CD4-positive, alpha-beta T cell treated with Interleukin-6 for 4 hours (primary cell): ENCODE results near the gene TSKU.

Source experiments
- DNase-seq: peaks from one replicate; pipeline ENCODE4 v3.0.0-alpha.2; 2020; ENCODE audit warnings: mixed read lengths

The TSKU gene, protein sequence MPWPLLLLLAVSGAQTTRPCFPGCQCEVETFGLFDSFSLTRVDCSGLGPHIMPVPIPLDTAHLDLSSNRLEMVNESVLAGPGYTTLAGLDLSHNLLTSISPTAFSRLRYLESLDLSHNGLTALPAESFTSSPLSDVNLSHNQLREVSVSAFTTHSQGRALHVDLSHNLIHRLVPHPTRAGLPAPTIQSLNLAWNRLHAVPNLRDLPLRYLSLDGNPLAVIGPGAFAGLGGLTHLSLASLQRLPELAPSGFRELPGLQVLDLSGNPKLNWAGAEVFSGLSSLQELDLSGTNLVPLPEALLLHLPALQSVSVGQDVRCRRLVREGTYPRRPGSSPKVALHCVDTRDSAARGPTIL

DNA sequence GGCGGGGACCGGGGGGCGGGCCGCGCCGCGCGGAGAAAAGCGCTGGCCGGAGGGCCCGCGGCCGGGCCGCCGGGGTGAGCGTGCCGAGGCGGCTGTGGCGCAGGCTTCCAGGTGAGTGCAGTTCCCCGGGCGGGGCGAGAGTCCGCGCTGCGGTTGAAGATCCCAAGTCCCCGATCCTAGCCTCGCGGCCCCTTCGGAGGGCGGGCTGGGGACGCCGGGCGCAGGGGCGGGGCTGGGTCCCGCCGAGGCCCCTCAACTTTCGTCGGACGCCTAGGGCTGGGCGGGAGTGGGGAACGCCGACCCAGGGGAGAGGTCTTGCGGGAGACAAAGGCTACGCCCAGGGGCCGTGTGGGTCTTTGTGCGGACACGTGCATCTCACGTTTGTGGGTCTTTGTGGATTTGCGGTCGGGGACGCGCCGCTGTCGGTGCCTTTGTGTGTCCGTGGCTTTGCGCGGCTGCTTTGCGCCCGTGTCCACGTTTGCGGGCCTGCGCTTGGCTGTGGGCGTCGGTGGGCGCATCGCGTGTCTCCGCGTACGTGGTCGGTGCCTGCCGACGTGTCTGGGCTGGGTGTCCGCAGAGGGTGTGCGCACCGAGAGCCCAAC is at the start of gene TSKU:
TSKU (plus strand) TSS at position 63 of the 602 bp plus-strand sequence. CDS start 12,261 bp downstream, outside the sequence.
- peak; percentile 13 for DNase-seq

DNA sequence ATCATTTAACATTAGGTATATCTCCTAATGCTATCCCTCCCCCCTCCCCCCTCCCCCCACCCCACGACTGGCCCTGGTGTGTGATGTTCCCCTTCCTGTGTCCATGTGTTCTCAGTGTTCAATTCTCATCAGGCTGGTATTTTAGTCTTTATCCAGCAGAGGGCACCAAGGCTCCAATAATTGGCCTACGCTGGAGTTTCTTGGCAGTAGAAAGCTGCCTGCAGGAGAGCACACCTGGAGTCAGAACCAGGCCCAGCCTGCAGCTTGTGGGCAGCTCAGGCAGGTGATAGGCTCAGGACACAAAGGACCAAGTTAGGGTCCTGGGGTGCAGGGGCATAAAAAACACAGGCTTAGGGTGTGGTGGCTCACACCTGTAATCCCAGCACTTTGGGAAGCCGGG is 49.2 kb upstream of the TSKU start:
- DNase-seq = peak; percentile 55

DNA sequence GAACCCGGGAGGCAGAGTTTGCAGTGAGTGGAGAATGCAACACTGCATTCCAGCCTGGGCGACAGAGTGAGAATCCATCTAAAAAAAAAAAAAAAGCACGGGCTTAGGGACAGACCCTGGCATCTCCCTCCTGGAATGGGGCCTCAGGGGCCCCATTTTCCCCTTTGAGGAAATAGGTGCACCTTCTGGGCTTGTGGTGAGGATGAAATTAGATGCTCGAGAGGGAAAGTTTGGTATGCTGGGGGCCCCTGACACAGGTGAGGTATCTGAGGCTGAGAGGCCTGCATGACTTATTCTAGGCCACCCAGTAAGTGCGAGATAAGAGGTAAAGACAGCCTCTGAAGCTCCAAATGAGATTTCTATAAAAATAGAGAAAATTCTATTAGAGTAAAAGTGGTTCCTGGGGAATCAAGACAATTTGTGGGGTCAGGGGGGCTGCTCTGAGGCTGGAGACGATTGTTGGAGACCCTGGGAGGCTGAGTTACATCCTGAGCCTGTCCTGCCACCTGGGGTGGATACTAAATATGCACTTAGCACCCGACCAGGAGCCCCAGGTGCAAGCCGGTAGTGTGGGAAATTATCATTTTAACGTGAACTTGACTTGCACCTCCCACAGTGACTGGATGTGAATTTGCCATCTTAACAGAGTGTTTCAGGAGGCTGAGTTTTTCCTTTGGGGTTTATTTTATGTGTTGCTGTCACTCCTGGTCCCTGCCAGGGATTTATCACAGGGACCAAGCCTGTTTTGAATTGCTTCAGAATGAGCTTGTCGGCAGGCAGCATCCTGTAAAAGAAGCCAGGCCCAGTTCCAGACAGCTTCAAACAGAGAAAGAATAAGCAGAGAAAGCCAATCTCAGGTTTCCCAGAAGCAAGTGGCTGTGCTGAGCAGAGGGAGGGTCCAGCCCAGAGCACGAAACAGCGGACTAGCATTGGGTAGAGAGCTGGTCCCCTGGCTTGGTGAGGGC is 48.4 kb upstream of the TSKU start:
- DNase-seq = no peak

DNA sequence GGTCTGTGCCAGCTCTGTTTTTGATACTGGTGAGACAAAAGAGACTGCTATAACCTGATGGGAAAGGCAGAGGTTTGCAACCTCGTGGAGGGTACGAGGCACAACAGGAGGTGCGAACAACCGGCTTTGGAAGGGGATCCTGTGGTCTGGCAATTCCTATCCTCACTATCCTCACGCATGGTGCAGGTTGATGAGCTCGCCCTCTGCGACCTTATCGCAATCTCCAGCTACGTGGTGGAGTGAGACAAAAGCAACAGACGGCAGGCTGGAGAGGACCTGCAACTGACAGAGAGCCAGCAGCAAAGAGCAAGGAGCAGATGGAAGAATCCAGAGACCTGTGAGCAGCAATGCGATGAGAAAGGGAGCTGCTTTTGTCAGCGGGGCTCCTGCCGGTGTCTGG is 47.3 kb upstream of the TSKU start:
- no peak for DNase-seq

DNA sequence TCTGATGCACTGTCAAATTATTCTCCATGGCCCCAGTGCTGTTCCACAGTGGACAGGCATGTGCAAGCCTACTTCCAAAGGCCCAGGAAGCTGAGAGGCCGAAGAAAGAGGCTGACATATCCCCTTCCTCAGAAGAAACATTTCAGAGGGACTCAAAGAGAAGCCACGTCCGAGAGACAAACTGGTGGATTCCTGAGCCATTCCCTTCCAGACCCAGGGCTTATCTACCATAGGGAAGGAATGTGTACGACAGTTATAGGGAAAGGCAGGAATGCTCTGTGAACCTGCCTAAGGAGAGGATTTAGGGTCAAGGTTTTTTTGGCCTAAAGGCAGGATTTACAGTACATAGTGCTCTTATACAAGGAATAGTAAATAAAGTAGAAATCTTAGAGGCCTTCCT is 46.9 kb upstream of the TSKU start:
- DNase-seq = no peak

DNA sequence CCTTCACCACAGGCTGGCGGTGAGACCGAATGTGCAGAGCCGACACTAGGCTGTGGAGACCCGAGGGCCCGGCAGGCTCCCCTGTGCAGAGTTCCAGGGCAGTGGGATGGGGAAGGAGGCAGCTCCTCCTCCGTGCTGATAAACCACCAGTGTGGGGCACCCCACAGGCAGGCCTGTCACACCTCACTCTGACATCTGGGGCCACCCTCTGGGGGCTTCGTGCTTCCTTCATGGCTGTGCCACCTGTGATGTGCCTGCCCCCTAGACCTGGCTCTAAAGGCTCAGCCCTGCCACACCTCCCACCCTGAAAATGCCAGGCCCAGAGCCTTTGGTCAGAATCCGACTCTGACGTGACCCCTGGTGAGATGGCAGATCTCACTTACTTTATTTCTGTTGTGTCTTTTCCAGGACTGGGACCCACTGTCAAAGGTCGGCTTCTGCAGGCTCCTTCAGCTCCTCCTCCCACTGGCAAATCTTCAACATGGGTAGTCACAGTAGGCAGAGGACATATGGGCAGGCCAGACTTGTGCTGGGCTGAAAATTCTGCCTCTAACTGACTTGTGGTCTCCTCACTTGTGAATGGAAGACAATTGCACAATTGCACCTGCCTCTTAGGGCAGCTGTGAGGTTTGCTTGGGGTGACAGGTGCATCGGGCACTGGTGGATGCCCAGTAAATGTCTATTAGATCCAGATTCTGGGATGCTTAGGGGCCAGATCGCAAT is 46.2 kb upstream of the TSKU start:
- DNase-seq = no peak

DNA sequence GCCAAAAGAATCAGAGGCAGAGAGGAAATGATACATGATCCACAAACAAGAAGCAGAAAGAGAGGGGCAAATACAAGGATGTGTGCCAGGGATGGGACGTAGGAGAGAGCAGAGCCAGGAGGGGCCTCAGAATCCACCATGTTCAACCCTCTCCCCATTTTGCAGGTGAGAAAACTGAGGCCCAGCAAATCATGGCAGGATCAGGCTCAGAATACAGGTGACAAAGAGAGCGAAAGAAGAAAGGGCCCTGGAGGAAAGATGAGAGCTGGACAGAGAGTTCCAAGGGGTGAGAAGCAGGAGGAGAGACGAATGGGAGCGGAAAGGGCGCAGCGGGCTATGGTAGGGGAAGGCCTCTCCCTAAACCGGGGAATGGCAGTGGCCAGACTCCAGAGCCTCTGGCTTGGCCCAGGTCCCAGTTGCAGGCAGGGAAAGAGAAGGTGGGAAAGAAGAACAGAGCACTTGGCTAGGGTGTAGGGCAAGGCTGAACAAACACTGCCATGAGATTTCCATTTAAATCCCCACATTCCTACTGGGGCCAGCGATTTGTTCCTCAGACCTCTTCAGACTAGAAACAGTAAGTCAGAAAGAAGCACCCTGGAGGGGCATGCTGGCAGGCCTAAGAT is 44.4 kb upstream of the TSKU start:
- no peak for DNase-seq

DNA sequence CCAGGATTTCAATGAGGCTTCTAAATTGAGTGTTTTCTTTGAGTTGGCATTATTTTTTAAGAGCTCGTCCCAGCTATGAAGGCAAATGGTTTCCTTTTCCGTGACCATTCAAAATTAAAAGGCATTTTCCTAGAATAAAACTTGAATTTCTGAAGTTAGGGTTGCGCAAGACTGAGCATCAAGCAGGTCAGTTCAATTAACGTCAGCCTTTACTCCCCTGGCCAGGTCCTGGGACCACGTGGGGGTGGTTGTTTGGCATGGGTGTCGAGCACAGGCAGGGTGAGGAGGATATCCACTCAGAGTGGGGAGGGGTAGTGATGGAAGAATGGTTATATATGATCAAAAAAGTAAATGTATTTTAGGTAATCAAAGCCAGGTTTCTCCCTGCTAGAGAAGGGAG is 43.4 kb upstream of the TSKU start:
- no peak for DNase-seq

DNA sequence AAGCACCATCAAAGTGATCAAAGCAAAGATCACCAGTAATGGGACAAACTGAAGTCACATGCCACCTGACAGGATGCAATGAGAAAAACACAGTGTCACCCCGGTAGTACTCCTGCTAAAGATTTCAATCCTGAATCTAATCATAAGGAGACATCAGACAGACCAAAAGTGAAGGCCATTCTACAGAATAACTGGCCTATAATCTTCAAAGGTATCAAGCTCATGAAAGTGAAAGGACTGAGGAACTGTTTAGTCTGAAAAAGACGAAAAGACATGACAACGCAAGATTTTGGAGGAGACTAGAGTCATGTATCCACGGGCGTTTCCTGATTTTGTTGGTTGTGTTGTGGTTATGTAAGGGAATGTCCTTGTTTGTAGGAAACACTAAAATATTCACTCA is 42.4 kb upstream of the TSKU start:
- no peak for DNase-seq

DNA sequence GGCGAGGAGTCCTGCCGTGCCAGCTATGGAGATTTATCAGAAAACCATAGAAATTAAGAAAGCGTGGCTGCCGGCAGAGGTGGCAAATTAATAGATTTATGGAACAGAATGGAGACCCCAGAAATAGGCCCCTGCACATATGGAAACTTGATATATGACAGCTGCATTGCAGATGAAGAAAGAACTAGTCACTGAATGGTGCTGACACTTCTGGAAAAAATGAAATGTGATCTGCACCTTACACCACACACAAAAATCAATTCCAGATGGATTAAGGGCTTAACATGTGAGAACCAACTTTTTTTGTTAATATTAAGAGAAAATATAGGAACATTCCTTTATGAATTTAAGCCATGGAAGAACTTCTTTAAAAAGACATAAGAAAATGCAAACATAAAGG is 40.3 kb upstream of the TSKU start:
- no peak for DNase-seq

DNA sequence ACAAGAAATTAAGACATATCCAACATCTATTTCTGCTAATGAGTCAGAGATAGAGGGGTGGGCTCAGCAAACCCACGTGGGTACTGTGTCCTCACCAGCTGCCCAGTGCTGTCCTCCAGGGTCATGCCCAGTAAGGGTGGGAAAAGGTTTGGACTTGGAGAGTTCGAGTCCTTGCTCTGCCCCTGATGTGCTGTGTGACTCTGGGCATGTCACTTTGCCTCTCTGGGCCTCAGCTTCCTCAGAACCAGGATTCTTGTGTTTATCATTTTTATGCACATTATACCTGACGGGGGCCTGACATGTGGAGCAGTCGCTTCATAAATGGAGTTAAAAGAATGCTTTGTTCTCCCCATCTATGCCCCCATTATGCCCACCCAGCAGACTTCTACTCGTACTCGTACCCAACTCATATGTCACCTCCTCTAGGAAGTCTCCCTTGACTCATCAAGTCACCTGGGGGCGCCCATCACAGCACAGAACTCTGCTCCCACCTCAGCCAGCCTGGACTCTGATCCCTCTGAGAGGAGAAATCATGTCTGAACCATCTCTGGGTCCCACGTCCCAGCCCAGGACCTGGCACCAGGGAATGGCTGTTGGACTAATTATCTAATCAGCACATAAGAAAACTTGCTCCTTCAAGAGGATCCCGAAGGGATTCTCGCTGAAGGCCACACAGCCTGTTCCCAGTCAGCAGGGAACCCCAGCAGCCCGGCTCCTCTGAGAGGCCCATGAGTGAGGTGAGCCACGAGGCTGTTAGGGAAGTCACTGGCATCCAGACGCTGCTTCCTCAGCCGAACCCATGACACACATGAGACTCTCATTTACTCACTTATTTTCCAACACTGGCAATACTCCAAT is 38.7 kb upstream of the TSKU start:
- DNase-seq = no peak

DNA sequence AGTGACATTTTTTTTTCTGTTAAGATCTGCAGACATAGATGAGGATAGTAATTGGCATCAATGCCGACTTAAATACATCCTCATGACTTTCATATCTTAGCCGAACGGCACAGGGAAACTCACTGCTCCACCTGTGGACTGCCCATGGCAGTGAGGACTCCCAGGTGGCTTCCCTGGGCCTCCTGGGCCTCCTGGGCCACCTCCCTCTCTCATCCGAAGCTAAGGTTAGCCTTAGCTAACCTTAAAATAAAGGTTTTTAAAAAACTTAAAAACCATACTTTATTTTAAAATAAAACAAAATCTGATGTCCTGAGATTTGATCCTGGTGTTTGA is 38.1 kb upstream of the TSKU start:
- no peak for DNase-seq

DNA sequence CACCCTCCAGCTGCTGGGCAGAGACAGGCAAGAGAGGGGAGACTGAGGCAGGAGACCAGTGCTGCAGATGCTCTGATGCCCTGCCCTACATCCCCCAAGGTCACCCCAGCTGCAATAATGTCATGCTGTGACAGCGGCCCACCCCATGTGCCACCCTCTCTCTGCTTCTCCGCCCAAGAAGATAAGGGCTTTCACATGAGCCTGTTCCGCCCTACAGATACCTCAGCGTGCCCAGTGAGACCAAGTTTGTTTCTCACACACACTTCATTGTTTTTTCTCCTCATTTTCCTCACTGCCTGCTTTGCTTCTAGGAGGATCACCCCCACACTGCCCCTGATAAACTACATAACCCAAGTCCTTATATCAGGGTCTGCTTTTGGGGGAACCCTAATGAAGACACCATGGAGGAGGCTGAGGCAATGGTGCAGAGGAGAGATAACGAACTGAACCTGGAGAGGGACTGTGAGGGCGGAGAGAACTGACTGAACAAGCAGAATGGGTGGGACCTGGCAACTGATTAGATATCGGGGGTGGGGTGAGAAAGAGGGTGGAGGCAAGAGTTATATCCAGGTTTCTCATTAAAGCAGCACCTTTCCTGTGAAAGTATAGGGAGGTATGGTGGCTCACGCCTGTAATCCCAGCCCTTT is 37.5 kb upstream of the TSKU start:
- DNase-seq = no peak

DNA sequence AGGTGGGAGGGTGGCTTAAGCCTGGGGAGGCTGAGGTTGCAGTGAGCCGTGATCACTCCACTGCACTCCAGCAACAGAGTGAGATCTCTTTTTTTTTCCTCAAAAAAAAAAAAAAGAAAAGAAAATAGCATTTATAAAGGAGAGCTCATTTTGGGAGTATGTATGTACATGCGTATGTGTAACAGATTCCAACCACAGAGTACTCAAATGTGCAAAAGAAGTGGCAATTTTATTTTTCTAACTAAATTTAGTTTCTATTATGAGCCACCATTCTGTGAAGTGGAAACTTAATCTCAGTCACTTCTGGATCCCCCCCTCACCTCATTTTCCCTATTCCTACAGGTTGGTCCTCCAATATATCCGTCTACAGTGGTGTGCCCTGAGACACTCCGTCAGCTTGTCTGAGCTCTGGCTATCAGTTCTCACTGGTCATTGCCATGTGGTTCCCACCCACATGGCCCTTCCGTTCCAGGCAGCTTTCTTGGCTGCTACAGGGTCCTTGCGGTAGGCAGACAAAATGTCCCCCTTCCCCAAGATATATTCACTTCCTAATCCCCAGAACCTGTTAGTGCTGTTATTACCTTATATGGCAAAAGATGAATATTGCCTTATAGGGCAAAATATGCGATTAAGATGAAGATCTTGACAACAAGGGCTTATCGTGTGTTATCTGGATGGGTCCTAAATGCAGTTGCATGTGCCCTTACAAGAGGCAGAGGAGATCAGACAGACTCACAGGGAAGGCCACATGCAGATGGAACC is 35.8 kb upstream of the TSKU start:
- DNase-seq = no peak

DNA sequence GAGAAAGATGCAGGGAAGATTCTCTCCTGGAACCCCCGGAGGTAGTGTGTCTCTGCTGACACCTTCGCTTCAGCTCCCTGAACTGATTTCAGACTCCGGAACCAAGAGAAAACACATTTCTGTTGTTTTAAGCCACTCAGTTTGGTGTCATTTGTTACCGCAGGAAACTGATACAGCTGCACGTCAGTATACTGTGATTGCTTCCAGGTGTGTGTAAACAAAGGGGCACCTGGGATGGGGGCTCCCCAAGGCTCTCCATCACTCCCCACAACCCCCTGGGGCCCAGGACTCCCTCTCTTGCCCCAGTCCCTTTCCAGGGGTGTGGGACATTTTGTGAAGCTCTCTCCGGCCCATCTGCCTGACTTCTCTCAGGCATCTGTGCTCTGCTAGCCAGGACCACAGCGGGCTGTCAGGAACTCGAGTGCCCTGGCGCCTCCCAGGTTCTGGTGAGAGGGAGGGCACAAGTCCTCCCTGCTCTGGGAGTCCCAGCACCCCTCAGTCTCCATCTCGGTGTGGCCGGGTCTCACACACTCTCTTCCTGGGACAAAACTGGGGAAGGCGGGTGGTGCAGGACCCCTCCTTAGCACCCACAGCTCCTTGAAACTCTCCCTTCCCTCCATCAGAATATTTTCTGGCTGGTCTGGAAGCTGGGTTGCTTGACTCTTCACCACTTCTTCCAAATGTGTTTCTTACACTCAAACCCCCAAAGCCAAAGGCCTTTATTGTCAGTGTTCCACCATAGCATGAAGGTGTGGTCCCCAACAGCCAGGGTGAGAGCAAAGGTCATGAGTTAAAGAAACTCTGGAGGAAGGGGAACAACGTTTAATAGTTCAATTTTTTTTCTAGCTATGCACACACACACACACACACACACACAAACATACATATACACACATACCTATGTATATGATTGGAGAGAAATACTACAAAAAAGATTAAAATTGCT is 35.0 kb upstream of the TSKU start:
- no peak for DNase-seq

DNA sequence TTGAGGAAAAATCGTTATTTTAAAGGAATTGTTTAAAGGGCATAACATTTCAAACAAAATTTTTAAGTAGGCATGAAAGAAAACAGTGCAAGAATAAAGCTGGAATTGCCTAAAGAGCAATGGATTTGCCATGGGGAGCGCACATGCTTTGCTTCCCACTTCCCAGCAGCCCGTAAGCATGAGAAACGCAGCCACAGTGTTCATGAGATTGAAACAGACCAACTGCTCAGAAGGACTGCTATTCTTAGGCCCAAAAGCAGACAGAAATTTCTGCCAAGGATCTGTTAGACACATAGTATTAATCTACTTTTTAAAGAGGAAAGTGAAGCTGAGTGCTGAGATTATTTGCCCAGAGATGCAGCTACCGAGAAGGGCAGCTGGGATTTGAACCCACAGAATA is 34.2 kb upstream of the TSKU start:
- DNase-seq = no peak

DNA sequence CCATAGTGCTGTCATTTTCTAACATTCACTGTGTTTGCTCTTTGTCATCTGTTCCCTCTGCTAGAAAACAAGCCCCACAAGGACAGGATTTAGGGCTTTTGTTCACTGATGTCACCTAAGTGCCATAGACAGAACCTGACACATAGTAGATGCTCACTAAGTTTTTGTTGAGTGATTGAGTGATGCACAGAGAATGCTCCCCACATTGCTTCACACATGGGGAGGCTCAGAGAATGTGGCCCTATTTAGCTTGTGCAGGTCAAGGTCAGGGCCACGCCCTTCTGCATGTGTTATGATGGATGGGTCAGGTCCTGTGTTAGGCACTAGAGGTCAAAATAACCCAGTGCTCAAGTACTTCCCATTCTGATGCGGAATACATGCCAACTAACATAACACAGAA is 33.1 kb upstream of the TSKU start:
- no peak for DNase-seq

DNA sequence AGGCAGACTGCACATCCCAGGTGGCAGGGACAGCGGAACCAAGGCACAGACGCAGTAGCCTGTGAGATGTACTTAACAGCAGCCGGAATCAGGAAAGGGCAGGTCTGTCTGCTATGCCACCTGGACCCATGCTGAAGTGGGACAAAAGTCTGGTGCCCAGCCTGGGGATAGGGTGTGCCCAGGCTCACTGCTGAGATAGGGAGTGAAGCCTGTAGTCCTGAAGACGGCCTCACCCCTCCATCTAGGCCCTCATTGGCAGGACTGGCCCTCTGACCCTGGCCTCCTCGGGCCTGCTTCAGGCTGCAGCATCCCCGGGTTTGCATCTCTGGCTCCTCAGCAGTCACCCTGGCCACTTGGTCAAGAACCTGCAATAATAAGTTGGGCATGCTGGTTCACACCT is 32.4 kb upstream of the TSKU start:
- DNase-seq = no peak
